A549 (cell line): Measurements from ENCODE around the gene ASTN1.

Source experiments
- CHD4 ChIP-seq: fragments of 200-600 bp; sonication (generic); IDR thresholded peaks from 2 replicates; pipeline ENCODE4 v1.6.1; 2016; ENCODE audit warnings: antibody characterized with exemption, mild to moderate bottlenecking, borderline replicate concordance
- CTCF ChIP-seq: fragments of >200 bp; sonication (Bioruptor Twin); formaldehyde crosslinking; IDR thresholded peaks from 3 replicates; pipeline ENCODE4 v1.5.1; 2016
- EHF ChIP-seq: fragments of 250-450 bp; sonication (Bioruptor Pico); IDR thresholded peaks from 2 replicates; pipeline ENCODE4 v1.5.0; 2020; ENCODE audit warnings: mild to moderate bottlenecking
- EP300 ChIP-seq, 2 experiments: fragments of >200 bp; sonication (Bioruptor Twin); formaldehyde crosslinking; IDR thresholded peaks; 2 replicates in 1 of 2; 3 replicates in 1 of 2; pipeline ENCODE4 v1.6.1; 2016 to 2017
- ESRRA ChIP-seq: fragments of 150-350 bp; IDR thresholded peaks from 2 replicates; pipeline ENCODE4 v1.6.1; 2014; ENCODE audit warnings: mild to moderate bottlenecking, low read length, borderline replicate concordance
- HEYL ChIP-seq: fragments of 250-450 bp; sonication (Bioruptor Pico); IDR thresholded peaks from 2 replicates; pipeline ENCODE4 v1.8.0; 2021; ENCODE audit warnings: mild to moderate bottlenecking, moderate library complexity
- PHF8 ChIP-seq: fragments of 200-600 bp; sonication (generic); IDR thresholded peaks from 2 replicates; pipeline ENCODE4 v1.6.1; 2016; ENCODE audit warnings: low read depth, mild to moderate bottlenecking, antibody characterized with exemption, moderate library complexity, borderline replicate concordance
- POLR2A ChIP-seq: IDR thresholded peaks from 2 replicates; pipeline ENCODE4 v1.6.1; 2012; ENCODE audit warnings: mild to moderate bottlenecking, low read length
- POLR2AphosphoS2 ChIP-seq: conservative IDR thresholded peaks from 2 replicates; pipeline ENCODE4 v1.6.1; 2012; ENCODE audit warnings: low read length, improper control_type of control experiment, inconsistent platforms
- RFX5 ChIP-seq: fragments of 450-650 bp; IDR thresholded peaks from 2 replicates; pipeline ENCODE4 v1.7.1; 2014; ENCODE audit warnings: antibody characterized with exemption, mild to moderate bottlenecking, moderate library complexity
- RNF2 ChIP-seq: fragments of 200-600 bp; sonication (generic); IDR thresholded peaks from 2 replicates; pipeline ENCODE4 v1.6.1; 2016; ENCODE audit warnings: low read depth, mild to moderate bottlenecking, antibody characterized with exemption, moderate library complexity, borderline replicate concordance
- SMC3 ChIP-seq: fragments of >200 bp; sonication (Bioruptor Twin); formaldehyde crosslinking; IDR thresholded peaks from 3 replicates; pipeline ENCODE4 v1.6.1; 2018; ENCODE audit warnings: inconsistent platforms
- USF2 ChIP-seq: fragments of 450-650 bp; IDR thresholded peaks from 2 replicates; pipeline ENCODE4 v1.6.1; 2014; ENCODE audit warnings: antibody characterized with exemption
- ZFP36 ChIP-seq: fragments of 450-650 bp; IDR thresholded peaks from 2 replicates; pipeline ENCODE4 v1.6.1; 2014; ENCODE audit warnings: borderline replicate concordance; ENCODE audit not compliant: partially characterized antibody

- TF ChIP-seq SMC3 (no peak), ZFP36 (no peak), EP300 (IDR thresholded peaks at IDR 0.05) (no peak), PHF8 (no peak), CTCF (no peak), ESRRA (no peak), USF2 (no peak), HEYL (CRISPR knock-in tag) (no peak), EHF (CRISPR knock-in tag) (no peak), POLR2A (no peak), CHD4 (no peak), RFX5 (no peak), POLR2AphosphoS2 (no peak), RNF2 (no peak)
These were observed 294.9 kb downstream of the ASTN1 start for GRCh38 chr1:176869577-176869976.
